HG03457 (cell line): Measurements from ENCODE around the gene TIMM44.
A peak's percentile ranks its signal among the peaks of the same experiment; 100 is the strongest.
"Not testable (repeated sequence)": the region's sequence is repeated elsewhere in the genome, so short reads cannot be mapped to it uniquely, and the experiment has no call there.

Experiments
- ATAC-seq: cut with Tn5 transposase; IDR thresholded peaks from one replicate; pipeline ENCODE4 v1.9.1; 2021; ENCODE audit warnings: moderate number of reproducible peaks; ENCODE audit not compliant: unreplicated experiment

Gene TIMM44

GRCh38 chr19:7926021-7926726 lies 17.3 kb downstream of the TIMM44 start, which contains the start of gene CTXN1:
CTXN1 (minus strand) TSS chr19:7926135; CDS start chr19:7925538, 597 bp downstream.
- no peak for ATAC-seq

GRCh38 chr19:7925171-7925851 lies 18.2 kb downstream of the TIMM44 start:
- ATAC-seq: no peak

DNA sequence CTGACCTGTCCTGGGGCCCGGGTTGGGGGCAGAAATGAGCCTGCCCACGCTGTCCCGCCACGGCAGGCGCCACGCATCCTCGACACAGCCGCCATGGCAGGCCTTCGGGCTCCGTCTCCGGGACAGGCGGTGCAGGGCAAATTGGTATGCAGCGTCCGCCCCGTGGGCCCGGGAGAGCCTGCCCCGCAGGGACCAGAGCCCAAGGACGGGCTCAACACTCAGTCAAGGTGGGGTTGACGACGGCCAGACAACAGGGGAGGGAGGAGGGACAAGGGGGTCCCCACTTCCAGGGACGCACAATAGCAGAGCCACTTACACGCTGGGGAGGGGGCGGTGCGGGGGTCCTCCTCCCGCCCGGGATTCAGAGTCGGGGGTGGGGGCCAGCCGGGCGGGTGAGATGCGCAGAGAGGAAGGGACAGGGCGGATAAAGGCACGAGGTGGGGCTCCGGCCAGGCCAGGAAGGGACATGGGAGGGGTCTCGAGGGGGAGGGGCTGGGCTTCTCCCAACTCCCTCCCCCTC lies 18.8 kb downstream of the TIMM44 start:
- ATAC-seq: no peak

DNA sequence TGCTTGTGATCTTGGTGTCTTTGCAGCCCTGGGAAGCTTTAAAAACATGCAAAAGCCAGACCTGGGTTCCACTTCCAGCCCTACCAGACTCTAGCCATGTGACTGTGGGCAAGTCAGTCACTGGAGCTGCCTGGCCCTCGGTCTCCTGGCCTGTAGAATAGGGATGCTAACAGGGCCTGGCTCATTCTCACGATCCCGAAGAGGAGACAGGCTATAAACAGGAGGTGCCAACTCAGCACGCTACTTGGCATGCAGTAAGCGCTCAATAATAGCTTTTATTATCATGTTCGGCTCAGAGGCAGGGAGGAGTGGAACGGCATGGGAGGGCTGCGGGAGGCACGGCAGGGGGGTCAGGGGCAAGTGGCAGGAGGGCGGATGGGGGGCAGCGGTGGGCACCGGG lies 19.2 kb downstream of the TIMM44 start:
- ATAC-seq: no peak

DNA sequence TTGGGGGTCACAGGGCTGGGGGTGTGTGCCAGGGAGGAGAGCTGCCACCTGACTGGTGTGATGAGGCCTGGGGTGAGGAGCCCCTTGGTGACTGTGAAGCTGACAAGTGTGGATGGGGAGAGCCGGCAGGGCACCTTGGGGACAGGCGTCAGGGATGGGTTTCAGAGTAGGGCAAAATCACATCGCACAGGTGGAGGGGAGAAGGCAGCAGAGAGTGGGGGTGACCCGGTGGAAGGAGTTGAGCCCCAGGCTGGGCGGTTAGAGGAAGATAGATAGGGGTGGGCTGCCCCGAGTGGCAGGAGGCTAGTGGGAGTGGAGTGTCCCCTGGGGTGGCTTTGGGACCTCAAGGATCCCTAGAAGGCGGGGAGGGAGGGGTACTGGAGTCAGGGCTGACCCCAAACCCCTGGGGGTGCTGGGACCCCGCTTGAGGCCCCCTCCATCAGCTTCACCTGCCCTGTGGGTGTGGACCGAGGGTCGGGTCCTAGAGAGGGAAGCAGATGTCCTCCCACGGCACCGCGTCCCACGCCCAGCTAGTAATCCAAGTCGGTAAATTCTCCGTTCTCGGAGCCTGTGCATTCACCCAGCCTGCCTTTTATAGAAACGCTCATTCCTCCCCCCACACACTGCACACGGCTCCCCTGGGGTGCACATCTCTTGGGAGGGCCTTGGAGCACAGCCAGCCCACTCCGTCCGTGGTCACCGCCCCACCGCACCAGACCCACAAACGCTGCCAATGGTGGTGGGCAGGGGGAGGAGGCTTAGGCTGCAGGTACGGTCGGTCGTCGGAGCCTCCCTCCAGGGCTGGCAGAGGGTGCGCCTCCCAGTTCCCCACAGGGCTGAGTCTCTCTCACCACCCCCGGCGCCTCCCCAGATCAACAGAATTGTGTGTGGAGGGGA lies 19.9 kb downstream of the TIMM44 start:
- ATAC-seq: no peak

DNA sequence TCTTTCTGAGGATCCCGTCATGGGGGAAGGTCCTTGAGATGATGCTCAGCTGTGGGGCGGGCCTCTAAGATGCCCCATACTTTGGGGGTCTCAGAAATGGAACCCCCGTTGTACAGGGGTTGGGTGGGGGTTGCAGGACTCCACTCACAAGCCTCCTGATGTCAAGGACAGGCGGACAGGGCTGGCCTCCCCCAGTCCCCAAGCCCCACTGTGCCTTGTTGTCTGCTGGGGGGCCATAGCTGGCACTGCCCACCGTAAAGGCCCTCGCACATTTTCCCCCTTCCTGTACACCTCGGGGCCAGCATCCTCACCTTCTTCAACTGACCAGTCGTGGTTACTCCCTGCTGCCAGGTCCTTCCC lies 20.6 kb downstream of the TIMM44 start:
- ATAC-seq: no peak

DNA sequence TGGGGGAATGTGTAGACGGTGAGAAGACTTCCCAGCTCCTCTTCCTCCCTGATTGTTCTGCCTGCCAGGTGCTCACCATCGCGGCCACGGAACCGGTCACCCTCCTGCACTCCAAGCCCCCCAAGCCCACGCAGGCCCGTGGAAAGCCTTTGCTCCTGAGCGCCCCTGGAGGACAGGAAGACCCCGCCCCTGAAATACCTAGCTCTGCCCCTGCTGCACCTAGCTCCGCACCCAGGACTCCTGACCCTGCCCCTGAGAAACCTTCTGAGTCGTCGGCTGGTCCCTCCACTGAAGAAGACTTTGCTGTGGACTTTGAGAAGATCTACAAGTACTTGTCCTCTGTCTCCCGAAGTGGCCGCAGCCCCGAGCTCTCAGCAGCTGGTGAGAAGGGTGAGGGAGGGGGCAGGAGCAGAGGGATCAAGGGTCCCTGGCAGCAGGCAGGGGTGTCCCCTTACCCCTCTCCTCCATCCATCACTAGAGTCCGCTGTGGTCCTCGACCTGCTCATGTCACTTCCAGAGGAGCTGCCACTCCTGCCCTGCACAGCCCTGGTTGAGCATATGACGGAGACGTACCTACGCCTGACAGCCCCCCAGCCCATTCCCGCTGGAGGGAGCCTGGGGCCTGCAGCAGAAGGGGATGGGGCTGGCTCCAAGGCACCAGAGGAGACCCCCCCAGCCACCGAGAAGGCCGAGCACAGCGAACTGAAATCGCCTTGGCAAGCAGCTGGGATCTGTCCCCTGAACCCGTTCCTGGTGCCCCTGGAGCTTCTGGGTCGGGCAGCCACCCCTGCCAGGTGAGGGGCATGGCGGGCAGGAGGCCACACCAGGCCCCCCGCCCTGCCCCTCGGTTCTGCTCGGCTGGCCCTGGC lies 21.3 kb downstream of the TIMM44 start:
- ATAC-seq: no peak

GRCh38 chr19:7921302-7921966 lies 22.0 kb downstream of the TIMM44 start:
- no peak for ATAC-seq

DNA sequence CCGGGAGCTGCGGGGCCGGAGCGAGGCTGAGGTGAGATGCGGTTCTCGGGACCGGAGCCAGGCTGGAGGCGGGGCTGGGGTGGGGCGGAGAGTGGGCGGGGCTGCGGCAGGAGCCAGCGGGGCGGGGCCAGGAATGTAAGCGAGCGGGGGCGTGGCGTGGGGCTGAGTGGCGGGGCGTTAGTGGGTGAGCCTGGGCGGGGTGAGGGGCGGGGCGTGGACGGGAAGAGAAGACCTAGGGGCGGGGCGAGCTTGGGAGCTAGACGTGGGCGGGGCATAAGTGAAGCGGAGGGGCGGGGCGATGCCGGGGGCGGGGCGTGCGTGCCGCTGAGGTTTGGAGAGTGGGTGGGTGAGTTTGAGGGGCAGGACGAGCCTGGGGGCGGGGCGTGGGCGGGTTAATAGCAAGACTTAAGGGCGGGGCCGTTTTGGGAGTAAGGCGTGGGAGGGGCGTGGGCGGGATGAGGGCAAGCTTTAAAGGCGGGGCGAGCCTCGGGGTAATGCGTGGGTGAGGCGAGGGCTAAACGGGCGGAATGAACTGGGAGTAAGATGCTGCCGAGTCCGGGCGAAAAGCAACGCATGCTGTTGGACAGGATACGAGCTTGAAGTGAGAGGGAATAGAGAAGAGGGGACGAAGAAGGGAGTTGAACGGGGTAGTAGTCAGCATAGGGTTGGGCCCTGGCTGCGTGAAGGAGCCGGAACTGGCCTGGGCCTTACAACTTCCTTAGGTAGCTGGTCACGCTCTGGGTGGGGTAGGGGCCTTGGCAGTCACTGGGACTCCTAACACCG lies 22.8 kb downstream of the TIMM44 start:
- peak; percentile 23 for ATAC-seq

DNA sequence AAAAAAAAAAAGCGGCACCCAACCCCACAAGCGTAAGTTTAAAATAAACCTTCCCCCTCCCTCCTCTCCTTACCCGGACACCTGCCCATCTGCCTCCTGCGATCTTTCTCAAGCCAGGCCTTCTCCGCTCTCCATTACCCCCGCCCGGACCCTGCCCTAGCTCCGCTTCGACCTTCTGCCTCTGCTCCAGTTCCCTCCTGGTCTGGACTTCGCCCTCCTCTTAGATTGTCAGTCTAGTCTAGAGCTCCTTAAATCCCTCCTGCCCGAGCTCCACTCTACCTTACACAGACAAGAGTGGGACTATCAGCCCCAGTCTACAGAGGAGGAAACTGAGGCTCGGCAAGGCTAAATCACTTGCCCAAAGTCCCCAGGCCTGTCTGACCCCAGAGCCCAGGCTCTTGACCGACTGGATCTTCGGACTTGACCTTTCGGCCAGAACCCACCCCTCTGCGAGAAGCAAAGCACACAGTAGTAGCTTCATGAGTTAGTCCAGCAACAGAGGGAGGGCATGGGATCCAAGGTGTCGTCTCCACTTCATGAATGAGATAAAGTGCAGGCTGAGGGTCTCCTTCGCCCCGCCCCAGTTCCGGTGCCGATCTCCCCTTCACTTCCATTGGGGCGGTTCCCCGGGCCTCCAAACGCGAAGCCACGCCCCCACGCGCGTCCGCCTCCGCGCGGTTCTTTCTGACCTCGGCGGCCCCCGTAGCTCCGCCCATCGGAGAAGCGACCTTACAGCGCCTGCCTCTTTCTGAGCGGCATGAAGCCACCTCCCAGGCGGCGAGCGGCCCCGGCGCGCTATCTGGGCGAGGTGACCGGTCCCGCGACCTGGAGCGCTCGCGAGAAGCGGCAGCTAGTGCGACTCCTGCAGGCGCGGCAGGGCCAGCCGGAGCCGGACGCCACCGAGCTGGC lies 23.6 kb downstream of the TIMM44 start, which contains the start of gene SNAPC2:
SNAPC2 (plus strand) TSS at position 729 of the 909 bp plus-strand sequence; CDS start at position 758, 29 bp downstream.
- peak; percentile 46 for ATAC-seq

DNA sequence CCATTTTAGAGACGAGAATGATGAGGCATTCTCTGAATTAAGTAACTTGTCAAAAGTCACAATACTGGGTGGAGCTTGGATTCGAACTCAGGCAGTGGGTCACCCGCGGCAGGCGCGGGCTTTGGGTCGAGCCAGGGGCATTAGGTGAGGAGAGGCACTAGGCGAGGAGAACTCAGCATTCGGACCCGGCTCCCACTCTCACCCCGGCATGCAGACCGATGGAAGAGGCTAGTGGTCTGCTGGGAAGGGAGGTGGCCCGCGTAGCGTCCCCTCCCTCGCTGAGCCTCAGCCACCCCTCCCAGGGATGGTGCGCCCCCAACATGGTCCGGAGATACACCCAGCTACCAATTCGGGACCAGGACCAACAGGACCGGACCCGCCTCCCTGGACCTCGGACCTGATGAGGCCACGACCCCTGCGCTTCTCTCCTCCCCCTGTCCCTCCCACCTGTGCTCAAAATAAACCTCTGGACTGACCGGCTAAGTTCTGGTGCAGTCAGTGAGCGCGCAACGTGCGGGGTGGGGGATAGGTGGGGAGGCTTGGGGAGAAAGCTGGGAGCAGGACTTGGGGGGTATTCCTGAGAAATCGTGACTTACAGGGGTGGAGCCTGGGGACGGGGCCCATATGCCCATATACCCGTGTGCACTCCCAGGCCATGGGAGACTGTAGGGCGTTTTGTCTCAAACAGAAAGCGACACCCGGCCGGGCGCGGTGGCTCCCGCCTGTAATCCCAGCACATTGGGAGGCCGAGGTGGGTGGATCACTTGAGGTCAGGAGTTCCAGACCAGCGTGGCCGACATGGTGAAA lies 24.6 kb downstream of the TIMM44 start:
- no peak for ATAC-seq

- not testable (repeated sequence) for ATAC-seq
Observed at GRCh38 chr19:7918062-7918614, 25.3 kb downstream of the TIMM44 start.

GRCh38 chr19:7917267-7918061 lies 26.0 kb downstream of the TIMM44 start:
- no peak for ATAC-seq

DNA sequence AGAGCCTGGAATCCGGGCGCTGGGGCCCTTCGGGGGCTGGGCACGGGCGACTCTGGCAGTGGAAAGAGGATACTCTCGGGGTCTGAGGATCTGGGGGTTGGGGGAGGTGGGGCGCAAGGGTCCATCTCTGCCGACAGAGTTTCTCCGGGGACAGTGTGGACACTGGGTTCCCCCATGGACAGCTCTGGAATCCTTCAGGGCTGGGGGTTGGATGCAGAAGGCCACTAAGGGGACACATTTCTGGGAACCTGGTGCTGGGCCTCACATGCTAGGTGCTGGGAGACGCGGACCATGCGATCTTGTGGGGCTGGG lies 26.6 kb downstream of the TIMM44 start:
- no peak for ATAC-seq

GRCh38 chr19:7916103-7916954 lies 27.1 kb downstream of the TIMM44 start:
- no peak for ATAC-seq
